ENCODE results near the gene OSCP1. TPM values are rescaled to one million over a fixed set of nuclear protein-coding genes. Genes with fewer than 3 reads are reported as not detected.

Gene OSCP1
- total and polyA plus RNA-seq, 2 experiments from 2014 or later: 2.2 to 2.6 TPM

GRCh38 chr1:36381405-36381804 lies 68.8 kb downstream of the OSCP1 start:
- H3K4me2 ChIP-seq: no peak overlapping the region
- H3K4me1 Mint-ChIP-seq: peaks cover 37% of the 10 kb centered on the region
- no peaks in the 10 kb centered on the region for H3K9me3 Mint-ChIP-seq
- H3K79me2 ChIP-seq (replicated peaks; ENCODE audit: insufficient read depth): peaks cover 88% of the 10 kb centered on the region
- peaks cover 10% of the 10 kb centered on the region; the same call in 1 of the 2 replicates for H3F3A ChIP-seq (replicated peaks; ENCODE audit: low read depth)
- H3K4me3 ChIP-seq: no peak overlapping the region
- peaks cover 4% of the 10 kb centered on the region for H3K36me3 Mint-ChIP-seq (ENCODE audit: low read depth)
- no peak overlapping the region for H3K4me3 Mint-ChIP-seq
- H2AFZ ChIP-seq: no peak overlapping the region
- ATAC-seq (no peak), DNase-seq (ENCODE audit: low spot score) (no peak)
- H3K27me3 Mint-ChIP-seq (ENCODE audit: insufficient read depth, low read depth, poor library complexity): peaks cover 12% of the 10 kb centered on the region
- peaks cover 40% of the 10 kb centered on the region for H4K20me1 ChIP-seq (replicated peaks; ENCODE audit: insufficient read depth)
- TF ChIP-seq EZH2 (IDR thresholded peaks at IDR 0.05; ENCODE audit: low read depth, unreplicated experiment) (no peak), JUNB (IDR thresholded peaks at IDR 0.05; ENCODE audit: unreplicated experiment) (no peak), CTCF (conservative IDR thresholded peaks at IDR 0.05; ENCODE audit: low read depth in 2 of 2) (no peak)
- H3K27ac ChIP-seq (ENCODE audit: low read depth): no peak overlapping the region
- no peaks in the 10 kb centered on the region for H3K9me2 ChIP-seq (ENCODE audit: insufficient read depth)
- H3K4me1 ChIP-seq (ENCODE audit: insufficient read depth): peaks cover 7% of the 10 kb centered on the region
- no peaks in the 10 kb centered on the region for H3K36me3 ChIP-seq (ENCODE audit: insufficient read depth)
- no peaks in the 10 kb centered on the region for H3K27me3 ChIP-seq (ENCODE audit: insufficient read depth)
- no peak overlapping the region for H3K27ac Mint-ChIP-seq

- H3K4me1 Mint-ChIP-seq: peaks cover 34% of the 10 kb centered on the region
- H3K27me3 Mint-ChIP-seq (ENCODE audit: insufficient read depth, low read depth, poor library complexity): peaks cover 11% of the 10 kb centered on the region
- Histone ChIP-seq H3K4me2 (0 out of 2 replicates have a peak overlapping the region, but pooled peaks have one; percentile 31), H3K27ac (ENCODE audit: low read depth) (0 out of 2 replicates have a peak overlapping the region, but pooled peaks have one; percentile 45), H3K36me3 (ENCODE audit: insufficient read depth) (no peaks in the 10 kb centered on the region), H3K27me3 (ENCODE audit: insufficient read depth) (no peaks in the 10 kb centered on the region), H3K4me3 (no peak overlapping the region), H4K20me1 (replicated peaks; ENCODE audit: insufficient read depth) (peaks cover 40% of the 10 kb centered on the region), H3K4me1 (ENCODE audit: insufficient read depth) (peaks cover 7% of the 10 kb centered on the region), H3K9me2 (ENCODE audit: insufficient read depth) (no peaks in the 10 kb centered on the region), H3F3A (replicated peaks; ENCODE audit: low read depth) (peaks cover 10% of the 10 kb centered on the region; the same call in 1 of the 2 replicates), H2AFZ (no peak overlapping the region), H3K79me2 (replicated peaks; ENCODE audit: insufficient read depth) (peaks cover 94% of the 10 kb centered on the region)
- H3K27ac Mint-ChIP-seq: peak overlapping the region; percentile 28
- TF ChIP-seq POLR2AphosphoS5 (IDR thresholded peaks at IDR 0.05; ENCODE audit: low read depth) (no peak), CREB1 (CRISPR knock-in tag; IDR thresholded peaks at IDR 0.05; ENCODE audit: low read depth) (no peak), EZH2phosphoT487 (IDR thresholded peaks at IDR 0.05; ENCODE audit: unreplicated experiment) (no peak), ZNF331 (CRISPR knock-in tag; IDR thresholded peaks at IDR 0.05; ENCODE audit: low read depth) (no peak), CTCF (conservative IDR thresholded peaks at IDR 0.05; ENCODE audit: low read depth in 2 of 2) (no peak), ETS1 (IDR thresholded peaks at IDR 0.05) (no peak), STAT1 (IDR thresholded peaks at IDR 0.05; ENCODE audit: unreplicated experiment) (no peak)
- H3K36me3 Mint-ChIP-seq (ENCODE audit: low read depth): peaks cover 4% of the 10 kb centered on the region
- DNase-seq (ENCODE audit: low spot score) (no peak), ATAC-seq (no peak)
- H3K9me3 Mint-ChIP-seq: no peaks in the 10 kb centered on the region
- no peak overlapping the region for H3K4me3 Mint-ChIP-seq
Measured at GRCh38 chr1:36380782-36381181, 69.5 kb downstream of the OSCP1 start.
